ENCODE results near the gene RAB37.

The RAB37 gene

DNA sequence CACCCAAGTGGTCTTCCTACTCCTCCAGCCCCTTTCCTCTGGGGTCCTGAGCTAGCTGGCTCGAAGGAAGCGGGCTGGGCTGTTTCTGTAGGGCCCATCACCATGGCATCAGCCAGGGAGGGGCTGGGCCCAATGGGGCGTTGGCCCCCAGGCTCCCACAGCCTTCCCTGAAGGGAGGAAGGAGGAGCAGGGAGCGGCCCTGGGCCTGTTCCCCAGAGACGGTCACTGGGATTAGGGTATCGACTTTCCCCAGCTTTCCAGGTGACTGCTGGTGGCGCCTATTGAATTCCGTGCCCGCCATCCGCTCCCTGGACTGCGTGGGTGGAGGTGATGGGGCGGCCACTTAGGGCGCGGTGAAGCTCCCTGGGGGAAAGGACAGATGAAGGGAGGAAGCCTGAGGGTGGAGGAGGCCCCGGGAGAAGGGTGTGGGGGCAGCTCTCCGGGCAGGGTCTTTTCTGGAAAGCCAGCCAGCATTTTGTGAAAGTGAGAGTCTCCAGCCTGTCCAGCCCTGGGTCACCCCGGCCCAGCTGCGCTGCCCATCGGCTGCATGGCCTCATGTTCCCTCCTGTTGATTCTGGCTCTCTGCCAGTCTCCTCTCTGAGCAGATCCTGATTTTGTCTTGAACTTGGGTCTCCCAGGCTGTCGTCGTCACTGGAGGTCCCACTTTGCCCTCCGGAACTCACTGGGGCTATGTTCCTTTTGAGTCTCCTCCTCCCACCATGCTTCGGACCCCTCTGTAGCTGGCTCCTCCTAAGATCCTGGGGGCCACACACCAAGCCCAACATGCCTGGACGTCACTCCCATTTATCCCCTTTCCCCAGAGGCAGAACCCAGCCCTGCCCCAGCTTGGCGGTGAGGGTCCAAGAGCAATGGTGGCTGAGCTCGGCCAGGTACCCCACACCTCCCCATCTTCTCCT is 21.1 kb downstream of the RAB37 start:
- no peak overlapping the region for H3K27ac ChIP-seq
- TF ChIP-seq, protein P1, sequence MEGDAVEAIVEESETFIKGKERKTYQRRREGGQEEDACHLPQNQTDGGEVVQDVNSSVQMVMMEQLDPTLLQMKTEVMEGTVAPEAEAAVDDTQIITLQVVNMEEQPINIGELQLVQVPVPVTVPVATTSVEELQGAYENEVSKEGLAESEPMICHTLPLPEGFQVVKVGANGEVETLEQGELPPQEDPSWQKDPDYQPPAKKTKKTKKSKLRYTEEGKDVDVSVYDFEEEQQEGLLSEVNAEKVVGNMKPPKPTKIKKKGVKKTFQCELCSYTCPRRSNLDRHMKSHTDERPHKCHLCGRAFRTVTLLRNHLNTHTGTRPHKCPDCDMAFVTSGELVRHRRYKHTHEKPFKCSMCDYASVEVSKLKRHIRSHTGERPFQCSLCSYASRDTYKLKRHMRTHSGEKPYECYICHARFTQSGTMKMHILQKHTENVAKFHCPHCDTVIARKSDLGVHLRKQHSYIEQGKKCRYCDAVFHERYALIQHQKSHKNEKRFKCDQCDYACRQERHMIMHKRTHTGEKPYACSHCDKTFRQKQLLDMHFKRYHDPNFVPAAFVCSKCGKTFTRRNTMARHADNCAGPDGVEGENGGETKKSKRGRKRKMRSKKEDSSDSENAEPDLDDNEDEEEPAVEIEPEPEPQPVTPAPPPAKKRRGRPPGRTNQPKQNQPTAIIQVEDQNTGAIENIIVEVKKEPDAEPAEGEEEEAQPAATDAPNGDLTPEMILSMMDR (IDR thresholded peaks at IDR 0.05), result no peak
- no peak for TF ChIP-seq ZFX (IDR thresholded peaks at IDR 0.05; ENCODE audit: borderline replicate concordance)

DNA sequence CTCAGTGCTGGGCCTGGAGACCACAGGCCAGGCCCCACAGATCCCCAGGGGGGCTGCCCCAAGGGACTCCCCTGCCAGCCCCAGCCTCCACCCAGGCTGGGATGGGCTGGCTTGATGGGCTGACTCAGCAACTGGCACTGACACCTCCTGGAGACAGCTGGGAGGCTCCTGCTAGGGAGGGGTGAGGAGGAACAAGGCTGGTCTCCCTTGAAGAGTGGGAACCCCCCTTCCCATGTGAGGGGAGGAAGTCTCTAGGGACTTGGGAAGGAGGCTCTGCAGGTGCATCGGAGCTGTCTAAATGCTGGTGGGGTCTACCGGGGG is 21.8 kb downstream of the RAB37 start:
- no peak for TF ChIP-seq ZFX (IDR thresholded peaks at IDR 0.05; ENCODE audit: borderline replicate concordance)
- TF ChIP-seq, protein P1 (IDR thresholded peaks at IDR 0.05), result no peak
- H3K27ac ChIP-seq, result no peak overlapping the region

DNA sequence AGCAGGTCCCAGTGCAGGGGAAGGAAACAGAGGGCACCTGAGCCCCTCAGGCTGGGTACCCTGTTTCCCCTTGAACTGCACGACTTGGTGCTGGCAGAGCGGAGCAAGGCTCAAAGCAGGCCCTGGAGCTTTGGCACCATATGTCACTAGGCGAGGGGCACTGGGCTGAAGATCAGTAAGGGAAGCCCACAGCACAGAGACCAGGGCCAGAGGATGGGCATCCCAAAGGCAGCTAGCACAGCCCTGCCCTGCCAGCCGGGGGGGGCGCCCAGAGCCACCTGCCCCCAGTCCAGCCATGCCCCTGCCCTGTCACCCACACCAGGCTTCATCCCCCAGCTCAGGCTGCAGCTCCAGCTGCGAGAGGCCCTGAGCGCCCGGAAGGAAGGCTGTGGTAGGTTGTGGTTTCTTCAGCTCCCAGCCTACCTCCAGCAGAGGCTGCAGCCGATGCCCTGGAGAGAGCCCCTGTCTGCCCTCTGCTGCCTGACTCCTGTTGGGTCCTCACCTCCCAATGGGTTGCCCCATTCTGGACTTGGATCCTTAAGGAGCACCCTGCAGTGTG is 22.3 kb downstream of the RAB37 start:
- TF ChIP-seq, protein P1 (IDR thresholded peaks at IDR 0.05), result no peak
- TF ChIP-seq ZFX (IDR thresholded peaks at IDR 0.05; ENCODE audit: borderline replicate concordance), result no peak
- no peak overlapping the region for H3K27ac ChIP-seq

DNA sequence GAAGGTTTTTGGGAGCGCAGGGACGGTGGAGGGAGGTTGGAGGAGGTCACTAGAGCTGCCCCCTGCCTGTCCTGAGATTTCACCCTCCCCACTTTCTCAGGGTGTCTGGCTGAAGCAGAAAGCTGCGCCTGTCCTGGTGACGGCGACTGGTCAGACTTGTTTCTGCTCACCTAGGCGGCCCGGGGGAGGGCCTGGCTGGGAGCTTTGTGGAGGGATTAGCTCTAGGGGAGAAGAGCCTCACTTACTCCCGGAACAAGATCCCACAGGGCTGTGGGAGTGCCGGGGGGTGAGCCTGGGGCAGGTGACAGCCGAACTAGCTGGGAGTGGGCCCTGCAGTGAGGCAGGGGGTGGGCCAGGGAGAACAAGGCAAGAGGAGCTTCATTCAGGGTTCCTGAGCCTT is 22.9 kb downstream of the RAB37 start:
- no peak overlapping the region for H3K27ac ChIP-seq
- TF ChIP-seq, protein P1 (IDR thresholded peaks at IDR 0.05), result no peak
- no peak for TF ChIP-seq ZFX (IDR thresholded peaks at IDR 0.05; ENCODE audit: borderline replicate concordance)

DNA sequence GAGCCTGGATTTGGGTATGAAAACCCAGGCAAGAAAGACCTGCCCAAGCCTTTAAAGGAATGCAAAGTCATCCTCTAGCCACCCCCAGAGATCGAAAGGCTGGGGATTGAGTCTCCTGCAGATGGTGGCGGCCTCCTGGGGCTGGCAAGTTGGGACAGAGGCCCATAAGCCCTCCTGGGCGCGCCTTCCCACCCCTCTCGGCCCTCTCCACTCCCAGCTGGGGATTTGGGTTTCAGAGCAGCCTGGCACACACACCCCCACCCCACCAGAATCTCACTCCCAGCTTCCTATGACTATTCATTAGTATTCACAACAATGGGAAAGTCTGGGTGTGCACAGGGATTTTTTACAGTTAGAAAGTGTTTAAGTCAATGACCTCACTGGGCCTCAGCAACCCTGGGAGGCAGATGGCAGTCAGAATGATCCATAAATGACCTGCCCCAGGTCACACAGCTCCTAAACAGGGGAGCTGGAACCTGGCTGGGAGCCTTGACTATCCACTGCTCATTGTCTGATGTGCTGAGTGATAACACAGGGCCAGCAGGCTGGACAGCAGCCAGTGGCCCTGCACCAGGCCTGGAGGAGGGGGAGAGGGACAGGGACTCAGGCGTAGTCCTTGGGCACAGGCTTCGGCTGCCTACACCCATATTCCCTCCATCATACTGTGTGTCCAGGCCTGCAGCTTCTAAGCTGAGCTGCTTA is 23.5 kb downstream of the RAB37 start:
- TF ChIP-seq, protein P1 (IDR thresholded peaks at IDR 0.05), result no peak
- no peak for TF ChIP-seq ZFX (IDR thresholded peaks at IDR 0.05; ENCODE audit: borderline replicate concordance)
- no peak overlapping the region for H3K27ac ChIP-seq

DNA sequence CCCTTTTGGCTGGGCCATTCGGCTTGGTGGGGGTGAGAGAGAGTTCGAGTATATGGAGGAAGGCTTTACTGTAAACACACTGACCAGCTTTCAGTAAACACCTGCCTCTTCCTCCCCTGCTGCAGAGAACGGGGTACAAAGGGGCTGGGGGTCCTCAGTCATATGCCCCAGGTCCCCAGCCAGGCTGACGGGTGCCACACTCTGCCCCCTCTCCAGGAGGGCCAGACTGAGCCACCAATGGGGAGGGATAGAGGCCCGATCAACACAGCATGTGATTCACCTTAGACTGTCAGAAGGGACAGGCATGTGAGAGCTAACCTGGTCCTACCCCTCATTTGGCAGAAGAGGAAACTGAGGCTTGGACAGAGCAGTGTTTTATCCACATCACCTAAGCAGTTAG is 24.4 kb downstream of the RAB37 start:
- no peak overlapping the region for H3K27ac ChIP-seq
- TF ChIP-seq, protein P1 (IDR thresholded peaks at IDR 0.05), result no peak
- no peak for TF ChIP-seq ZFX (IDR thresholded peaks at IDR 0.05; ENCODE audit: borderline replicate concordance)

DNA sequence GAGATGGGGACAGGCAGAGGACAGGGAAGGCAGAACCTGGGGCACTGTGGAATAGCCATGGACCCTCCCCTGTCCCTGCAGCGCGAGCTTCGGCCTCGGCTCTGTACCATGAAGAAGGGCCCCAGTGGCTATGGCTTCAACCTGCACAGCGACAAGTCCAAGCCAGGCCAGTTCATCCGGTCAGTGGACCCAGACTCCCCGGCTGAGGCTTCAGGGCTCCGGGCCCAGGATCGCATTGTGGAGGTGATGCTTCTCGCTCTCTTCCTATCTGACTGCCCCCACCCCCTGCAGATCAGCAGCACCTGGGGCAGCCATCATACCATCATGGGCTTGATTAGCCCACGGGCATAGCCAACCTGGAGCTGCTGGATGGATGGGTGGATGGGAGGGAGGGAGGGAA is 24.9 kb downstream of the RAB37 start:
- no peak overlapping the region for H3K27ac ChIP-seq
- no peak for TF ChIP-seq ZFX (IDR thresholded peaks at IDR 0.05; ENCODE audit: borderline replicate concordance)
- TF ChIP-seq, protein P1 (IDR thresholded peaks at IDR 0.05), result no peak

All from 22Rv1 (cell line).